DND-41 (cell line): Measurements from ENCODE around the gene PANX2.

Source experiments
- ATAC-seq: fragments of 200-7000 bp; cut with Tn5 transposase; 3 replicates; pipeline ENCODE4 v1.9.1; 2021; ENCODE audit warnings: low read depth; ENCODE audit not compliant: insufficient read depth
- DNase-seq: peaks from one replicate; pipeline ENCODE4 v3.0.0-alpha.2; 2020
- H2AFZ ChIP-seq: 2 replicates; pipeline ENCODE4 v1.6.0; 2012; ENCODE audit warnings: low read depth, low read length
- H3K27ac ChIP-seq: 2 replicates; pipeline ENCODE4 v1.5.1; 2012; ENCODE audit warnings: low read length, inconsistent platforms
- H3K27me3 ChIP-seq: fragments of 200-600 bp; sonication (generic); 2 replicates; pipeline ENCODE4 v1.6.0; 2012; ENCODE audit warnings: low read length, mild to moderate bottlenecking, inconsistent platforms; ENCODE audit not compliant: insufficient read depth, poor library complexity
- H3K36me3 ChIP-seq: 2 replicates; pipeline ENCODE4 v1.5.1; 2012; ENCODE audit warnings: low read length, inconsistent platforms; ENCODE audit not compliant: insufficient read depth
- H3K4me1 ChIP-seq: 2 replicates; pipeline ENCODE4 v1.5.1; 2012; ENCODE audit warnings: mild to moderate bottlenecking, low read length; ENCODE audit not compliant: insufficient read depth
- H3K4me2 ChIP-seq: 2 replicates; pipeline ENCODE4 v1.6.0; 2012; ENCODE audit warnings: mild to moderate bottlenecking, moderate library complexity, low read length, inconsistent platforms; ENCODE audit not compliant: insufficient read depth
- H3K4me3 ChIP-seq, 2 experiments: fragments of 200-600 bp in 1 of 2; shearing (Covaris generic) in 1 of 2; 2 replicates each; pipeline ENCODE4 v1.5.1; 2012 to 2016; ENCODE audit warnings: inconsistent platforms in 2 of 2, low read length in 2 of 2, mild to moderate bottlenecking in 2 of 2, low read depth in 1 of 2, moderate library complexity in 1 of 2
- H3K79me2 ChIP-seq: 2 replicates; pipeline ENCODE4 v1.6.0; 2012; ENCODE audit warnings: low read length, inconsistent platforms; ENCODE audit not compliant: insufficient read depth
- H3K9ac ChIP-seq: 2 replicates; pipeline ENCODE4 v1.6.0; 2012; ENCODE audit warnings: low read depth, mild to moderate bottlenecking, inconsistent platforms, low read length, moderate library complexity
- H3K9me3 ChIP-seq: 2 replicates; pipeline ENCODE4 v1.5.1; 2012; ENCODE audit warnings: low read length, moderate library complexity, mild to moderate bottlenecking, inconsistent platforms; ENCODE audit not compliant: insufficient read depth, severe bottlenecking
- H4K20me1 ChIP-seq: 2 replicates; pipeline ENCODE4 v1.6.0; 2012; ENCODE audit warnings: low read length; ENCODE audit not compliant: insufficient read depth
- EZH2 ChIP-seq: IDR thresholded peaks from 3 replicates; pipeline ENCODE4 v1.6.1; 2012; ENCODE audit warnings: borderline replicate concordance, low read depth, mild to moderate bottlenecking, moderate library complexity, low read length, inconsistent platforms; ENCODE audit not compliant: severe bottlenecking
- TF ChIP-seq, protein P1 (sequence below): IDR thresholded peaks from 2 replicates; pipeline ENCODE4 v1.5.1; 2012; ENCODE audit warnings: borderline replicate concordance, low read length, moderate library complexity, mild to moderate bottlenecking; ENCODE audit not compliant: poor library complexity, severe bottlenecking; ENCODE audit errors: extremely low read depth

PANX2 gene

GRCh38 chr22:50170453-50171318 is at the start of gene PANX2:
TSS of gene PANX2 (plus strand) at chr22:50170731. CDS start at chr22:50170731, 0 bp downstream.
- Histone ChIP-seq H3K79me2 (no peaks in the 10 kb centered on the region), H3K36me3 (no peaks in the 10 kb centered on the region), H3K9me3 (no peaks in the 10 kb centered on the region), H3K9ac (no peak within 1 kb of the TSS), H3K27ac (no peak within 1 kb of the TSS), H3K27me3 (peaks cover 8% of the 10 kb centered on the region), H4K20me1 (no peaks in the 10 kb centered on the region), H3K4me3 (no peak within 1 kb of the TSS), H3K4me2 (no peak within 1 kb of the TSS), H2AFZ (no peak within 1 kb of the TSS), H3K4me1 (no peaks in the 10 kb centered on the region)
- no peak for DNase-seq
- TF ChIP-seq, protein P1, sequence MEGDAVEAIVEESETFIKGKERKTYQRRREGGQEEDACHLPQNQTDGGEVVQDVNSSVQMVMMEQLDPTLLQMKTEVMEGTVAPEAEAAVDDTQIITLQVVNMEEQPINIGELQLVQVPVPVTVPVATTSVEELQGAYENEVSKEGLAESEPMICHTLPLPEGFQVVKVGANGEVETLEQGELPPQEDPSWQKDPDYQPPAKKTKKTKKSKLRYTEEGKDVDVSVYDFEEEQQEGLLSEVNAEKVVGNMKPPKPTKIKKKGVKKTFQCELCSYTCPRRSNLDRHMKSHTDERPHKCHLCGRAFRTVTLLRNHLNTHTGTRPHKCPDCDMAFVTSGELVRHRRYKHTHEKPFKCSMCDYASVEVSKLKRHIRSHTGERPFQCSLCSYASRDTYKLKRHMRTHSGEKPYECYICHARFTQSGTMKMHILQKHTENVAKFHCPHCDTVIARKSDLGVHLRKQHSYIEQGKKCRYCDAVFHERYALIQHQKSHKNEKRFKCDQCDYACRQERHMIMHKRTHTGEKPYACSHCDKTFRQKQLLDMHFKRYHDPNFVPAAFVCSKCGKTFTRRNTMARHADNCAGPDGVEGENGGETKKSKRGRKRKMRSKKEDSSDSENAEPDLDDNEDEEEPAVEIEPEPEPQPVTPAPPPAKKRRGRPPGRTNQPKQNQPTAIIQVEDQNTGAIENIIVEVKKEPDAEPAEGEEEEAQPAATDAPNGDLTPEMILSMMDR, result no peak
- TF ChIP-seq EZH2, result no peak
- ATAC-seq, result no peak

DNA sequence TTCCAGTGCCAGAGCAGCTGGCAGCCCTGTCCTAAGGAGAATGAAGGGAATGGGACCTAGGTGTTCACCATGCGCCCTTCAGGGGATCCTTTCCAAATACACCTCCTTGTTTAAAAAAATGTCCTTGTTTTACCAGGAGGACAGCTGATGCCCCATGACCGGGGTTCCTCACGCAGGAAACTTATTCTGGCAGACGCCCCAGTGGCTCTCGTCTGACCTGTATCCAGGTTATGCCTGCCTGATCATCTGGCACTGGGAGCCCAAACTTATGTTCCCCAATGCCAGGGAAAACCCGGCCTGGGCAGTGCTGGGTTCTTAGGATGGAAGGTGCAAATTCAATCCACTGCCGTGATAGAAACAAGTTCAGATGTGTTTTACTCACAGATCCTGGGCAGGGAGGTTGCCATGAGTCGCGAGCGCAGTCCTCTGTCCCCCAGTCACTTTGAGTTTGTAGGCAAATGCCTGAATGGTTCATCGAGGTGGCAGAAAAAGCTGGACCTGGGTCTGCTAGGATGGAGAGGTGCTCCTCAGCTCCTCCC is 49.3 kb upstream of the PANX2 start:
- H3K27ac ChIP-seq, result no peak overlapping the region
- no peak for TF ChIP-seq EZH2
- TF ChIP-seq, protein P1, result no peak
- no peaks in the 10 kb centered on the region for H3K79me2 ChIP-seq
- no peak for DNase-seq
- no peak overlapping the region for H2AFZ ChIP-seq
- H3K4me2 ChIP-seq, result no peak overlapping the region
- H3K4me1 ChIP-seq, result no peaks in the 10 kb centered on the region
- ATAC-seq, result no peak
- no peak overlapping the region for H3K4me3 ChIP-seq
- no peaks in the 10 kb centered on the region for H4K20me1 ChIP-seq
- no peak overlapping the region for H3K9ac ChIP-seq
- H3K36me3 ChIP-seq, result no peaks in the 10 kb centered on the region
- peaks cover 11% of the 10 kb centered on the region for H3K27me3 ChIP-seq
- H3K9me3 ChIP-seq, result peaks cover 5% of the 10 kb centered on the region

DNA sequence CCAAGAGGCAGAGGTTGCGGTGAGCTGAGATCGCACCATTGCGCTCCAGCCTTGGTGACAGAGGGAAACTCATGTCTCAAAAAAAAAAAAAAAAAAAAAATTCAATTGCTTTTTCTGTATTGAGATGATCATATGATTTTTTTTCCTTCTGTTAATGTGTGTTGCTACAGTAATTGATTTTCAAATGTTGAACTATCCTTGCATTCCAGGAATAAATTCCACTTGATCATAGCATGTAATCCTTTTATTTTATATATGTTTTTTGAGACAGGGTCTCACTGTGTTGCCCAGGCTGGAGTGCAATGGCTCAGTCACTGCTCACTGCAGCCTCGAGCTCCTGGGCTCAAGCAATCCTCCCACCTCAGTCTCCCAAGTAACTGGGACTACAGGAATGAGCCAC is 47.4 kb upstream of the PANX2 start:
- no peaks in the 10 kb centered on the region for H4K20me1 ChIP-seq
- H3K27me3 ChIP-seq, result peaks cover 7% of the 10 kb centered on the region
- H3K4me3 ChIP-seq, result no peak overlapping the region
- DNase-seq (no peak), ATAC-seq (no peak)
- no peaks in the 10 kb centered on the region for H3K79me2 ChIP-seq
- TF ChIP-seq, protein P1, result no peak
- TF ChIP-seq EZH2, result no peak
- no peaks in the 10 kb centered on the region for H3K36me3 ChIP-seq
- peaks cover 5% of the 10 kb centered on the region for H3K9me3 ChIP-seq
- no peak overlapping the region for H3K4me2 ChIP-seq
- no peak overlapping the region for H2AFZ ChIP-seq
- H3K4me1 ChIP-seq, result no peaks in the 10 kb centered on the region
- no peak overlapping the region for H3K9ac ChIP-seq
- no peak overlapping the region for H3K27ac ChIP-seq
